ENCODE data around the gene TMEM253. TPM values are rescaled to one million over a fixed set of nuclear protein-coding genes. Genes with fewer than 3 reads are reported as not detected.

The TMEM253 gene
- total RNA-seq, result 1 to 10 TPM in 1 of 2 donors, not detected in 1; 1.3 TPM

GRCh38 chr14:21100931-21101330 is at the start of gene TMEM253:
Gene TMEM253, plus strand, starts transcription at chr14:21101066. Its CDS starts 278 bp downstream, at chr14:21101344.
- DNase-seq, result no peak
- Histone ChIP-seq H3K9me3 (no peaks in the 10 kb centered on the region), H3K4me3 (no peak within 1 kb of the TSS), H3K4me1 (peaks cover 45% of the 10 kb centered on the region), H3K27me3 (no peaks in the 10 kb centered on the region), H3K36me3 (replicated peaks in 1 of 2; ENCODE audit: insufficient read depth in 1 of 2, low read depth in 2 of 2) (no peaks in the 10 kb centered on the region), H3K27ac (peak within 1 kb of the TSS in 3 of 4 donors; percentile 79 to 92 (median 91))
- no peak for ATAC-seq
- WGBS, 2 donors, result 69 to 81% methylated on average over 5 of the region's 5 CpGs
- no peak for TF ChIP-seq POLR2A (IDR thresholded peaks at IDR 0.05)
- no peak for TF ChIP-seq CTCF (IDR thresholded peaks at IDR 0.05)
- intact Hi-C loops (cut with DNase I), result no loop called here

GRCh38 chr14:21053184-21054122 is 47.4 kb upstream of the TMEM253 start:
- intact Hi-C loops (cut with DNase I), result no loop called here
- no peak for DNase-seq
- no peaks in the 10 kb centered on the region for H3K27me3 ChIP-seq
- no peaks in the 10 kb centered on the region for H3K36me3 ChIP-seq (replicated peaks in 1 of 2; ENCODE audit: insufficient read depth in 1 of 2, low read depth in 2 of 2)
- peaks cover 50% of the 10 kb centered on the region for H3K4me1 ChIP-seq
- no peak overlapping the region for H3K4me3 ChIP-seq
- WGBS, 2 donors, result 82 to 86% methylated on average over 20 of the region's 20 CpGs
- H3K27ac ChIP-seq, result peak overlapping the region in 3 of 4 donors; percentile 51 to 76 (median 59)
- TF ChIP-seq POLR2A (IDR thresholded peaks at IDR 0.05) (no peak), CTCF (IDR thresholded peaks at IDR 0.05) (no peak)
- no peak for ATAC-seq
- H3K9me3 ChIP-seq, result no peaks in the 10 kb centered on the region

- no peaks in the 10 kb centered on the region for H3K9me3 ChIP-seq
- peak overlapping the region in 3 of 4 donors; percentile 51 to 76 (median 59) for H3K27ac ChIP-seq
- peaks cover 43% of the 10 kb centered on the region for H3K4me1 ChIP-seq
- no peaks in the 10 kb centered on the region for H3K36me3 ChIP-seq (replicated peaks in 1 of 2; ENCODE audit: insufficient read depth in 1 of 2, low read depth in 2 of 2)
- H3K4me3 ChIP-seq, result no peak overlapping the region
- peak in 3 of 4 donors; percentile 50 to 57 (median 56) for DNase-seq
- no peak for TF ChIP-seq CTCF (IDR thresholded peaks at IDR 0.05)
- no peak for TF ChIP-seq POLR2A (IDR thresholded peaks at IDR 0.05)
- H3K27me3 ChIP-seq, result no peaks in the 10 kb centered on the region
- 8 to 17% methylated on average over 3 of the region's 3 CpGs for WGBS, 2 donors
- ATAC-seq, result peak; percentile 84
- intact Hi-C loops (cut with DNase I), result no loop called here
Observed at GRCh38 chr14:21054123-21054767, 46.6 kb upstream of the TMEM253 start.

GRCh38 chr14:21054768-21055145 is 46.1 kb upstream of the TMEM253 start:
- intact Hi-C loops (cut with DNase I), result no loop called here
- no peaks in the 10 kb centered on the region for H3K36me3 ChIP-seq (replicated peaks in 1 of 2; ENCODE audit: insufficient read depth in 1 of 2, low read depth in 2 of 2)
- H3K4me1 ChIP-seq, result peaks cover 38% of the 10 kb centered on the region
- no peak for DNase-seq
- ATAC-seq, result no peak
- 51 to 69% methylated on average over 4 of the region's 4 CpGs for WGBS, 2 donors
- TF ChIP-seq CTCF (IDR thresholded peaks at IDR 0.05) (no peak), POLR2A (IDR thresholded peaks at IDR 0.05) (no peak)
- no peaks in the 10 kb centered on the region for H3K27me3 ChIP-seq
- no peaks in the 10 kb centered on the region for H3K9me3 ChIP-seq
- no peak overlapping the region for H3K4me3 ChIP-seq
- peak overlapping the region in 3 of 4 donors; percentile 51 to 76 (median 59) for H3K27ac ChIP-seq
